ENCODE measurements around the gene NR4A3. TPM values are rescaled to one million over a fixed set of nuclear protein-coding genes. Genes with fewer than 3 reads are reported as not detected.
A peak's percentile ranks its signal among the peaks of the same experiment; 100 is the strongest.

Gene NR4A3
- total RNA-seq, 1 donor from 2014 or later, result 0.13 TPM

DNA sequence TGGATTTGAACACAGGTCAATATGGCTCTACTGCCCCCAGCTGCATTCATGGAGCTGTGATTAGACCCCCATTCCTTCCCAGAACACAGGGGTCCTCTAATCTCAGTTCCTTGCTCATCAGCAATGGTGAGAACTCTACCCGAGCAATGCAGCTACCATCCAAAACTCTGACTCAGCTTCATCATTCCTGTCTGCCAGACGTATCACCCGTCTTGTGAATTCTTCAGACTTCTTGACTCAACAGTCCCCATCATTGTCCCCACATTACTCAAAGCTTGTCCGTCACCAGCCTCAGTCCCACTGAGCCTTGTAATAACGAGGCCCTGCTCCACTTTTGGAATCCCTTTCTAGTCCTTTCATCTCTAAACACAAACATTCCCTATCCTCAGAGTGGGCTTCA lies 48.4 kb downstream of the NR4A3 start:
- ATAC-seq (no peak), DNase-seq (ENCODE audit: low spot score) (no peak)

DNA sequence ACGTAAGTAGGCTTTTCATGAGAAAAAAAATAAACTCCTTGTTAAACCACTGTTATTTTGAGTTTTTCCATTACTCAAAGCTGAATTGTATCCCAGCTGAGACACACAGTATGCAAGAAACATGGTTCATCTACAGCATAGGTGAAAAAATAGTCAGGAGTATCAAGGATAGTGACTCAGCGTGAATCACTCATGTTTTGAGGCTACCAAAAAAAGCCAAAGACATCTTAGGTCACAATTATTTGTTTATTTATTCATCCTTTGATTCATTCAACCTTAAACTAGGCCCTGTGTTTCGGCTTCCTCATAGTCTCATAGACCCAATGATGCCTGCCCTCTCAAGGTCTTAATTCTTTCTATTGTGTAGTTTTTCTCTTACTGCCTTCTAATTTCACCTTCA lies 51.8 kb downstream of the NR4A3 start:
- ATAC-seq, result no peak
- no peak for DNase-seq (ENCODE audit: low spot score)

DNA sequence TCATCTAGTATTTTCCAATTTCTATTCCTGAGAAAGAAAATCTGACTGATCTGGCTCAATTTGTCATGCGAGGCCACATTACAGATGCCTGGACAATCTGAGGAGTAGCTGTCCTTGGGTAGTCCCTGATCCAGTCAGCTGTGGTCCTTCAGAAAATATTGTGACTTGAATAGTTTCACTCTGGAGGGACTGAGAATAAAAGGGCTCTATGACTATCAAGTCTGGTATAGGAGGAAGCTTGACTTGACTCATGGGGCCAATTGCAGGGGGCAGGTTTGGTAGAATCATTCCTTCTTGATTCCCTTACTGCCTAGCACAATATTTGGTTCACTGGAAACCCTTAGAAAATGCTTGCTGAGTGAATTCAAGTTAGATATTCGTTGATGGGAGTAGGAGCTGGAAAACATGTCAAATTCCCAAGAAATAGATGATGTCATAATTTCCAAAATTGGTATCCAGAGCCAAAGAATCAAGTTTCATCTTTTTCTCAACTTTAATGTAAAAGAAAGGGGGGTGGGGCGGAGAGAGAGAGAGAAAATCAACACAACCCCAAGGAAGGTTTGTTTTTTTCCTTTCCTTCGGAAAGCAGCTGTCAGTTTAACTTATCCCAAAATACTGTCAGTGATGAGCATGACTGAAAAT lies 52.4 kb downstream of the NR4A3 start:
- no peak for DNase-seq (ENCODE audit: low spot score)
- no peak for ATAC-seq

- no peak for ATAC-seq
Observed at GRCh38 chr9:99876190-99876589, 54.5 kb downstream of the NR4A3 start.

DNA sequence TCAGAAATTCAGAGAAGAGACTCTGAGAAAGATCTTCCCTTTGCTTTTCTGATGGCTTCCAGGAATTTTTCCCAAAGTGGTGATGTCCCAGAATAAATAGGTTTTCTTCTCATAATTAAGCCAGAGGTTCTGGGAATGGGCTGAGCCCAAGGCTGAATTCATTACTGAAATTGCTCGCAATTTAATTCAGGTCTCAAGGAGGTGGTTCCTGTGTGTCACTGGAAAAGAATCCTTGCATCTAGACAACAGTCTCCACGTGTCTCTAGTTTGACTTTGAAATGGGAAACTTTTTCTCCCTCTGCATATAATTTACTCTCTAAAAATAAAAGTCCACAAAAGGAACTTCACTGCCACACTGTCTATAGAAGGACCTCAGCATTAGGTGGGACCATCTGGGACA lies 57.0 kb downstream of the NR4A3 start:
- DNase-seq (ENCODE audit: low spot score) (no peak), ATAC-seq (no peak)

More at GRCh38 chr9:99876190-99876589, 54.5 kb downstream of the NR4A3 start:
- no peak for DNase-seq (ENCODE audit: low spot score)

DNA sequence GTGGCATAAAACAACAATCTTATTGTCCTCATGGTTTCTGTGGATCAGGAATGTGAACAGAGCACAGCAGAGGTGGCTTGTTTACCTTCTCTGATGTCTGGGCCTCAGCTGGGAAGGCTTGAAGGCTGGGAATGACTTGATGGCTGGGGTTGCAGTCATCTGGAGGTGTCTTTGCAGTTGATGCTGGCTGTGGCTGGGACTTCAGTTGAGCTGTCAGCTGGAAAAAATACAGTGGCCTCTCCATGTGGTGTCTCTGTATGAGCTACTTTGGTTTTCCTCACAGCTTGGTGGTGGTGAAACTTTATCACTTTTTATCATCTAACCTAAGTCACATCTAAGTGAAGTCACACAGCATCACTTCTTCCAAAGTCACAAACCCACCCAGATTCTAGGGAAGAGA lies 60.1 kb downstream of the NR4A3 start:
- no peak for ATAC-seq

GRCh38 chr9:99885747-99886146 lies 64.1 kb downstream of the NR4A3 start:
- ATAC-seq (no peak), DNase-seq (ENCODE audit: low spot score) (no peak)

More for the DNA sequence above, 60.1 kb downstream of the NR4A3 start:
- DNase-seq (ENCODE audit: low spot score), result no peak

GRCh38 chr9:99889120-99889519 lies 67.4 kb downstream of the NR4A3 start:
- no peak for DNase-seq (ENCODE audit: low spot score)
- no peak for ATAC-seq

GRCh38 chr9:99894826-99895225 lies 73.1 kb downstream of the NR4A3 start:
- ATAC-seq, result no peak
- DNase-seq (ENCODE audit: low spot score), result no peak

DNA sequence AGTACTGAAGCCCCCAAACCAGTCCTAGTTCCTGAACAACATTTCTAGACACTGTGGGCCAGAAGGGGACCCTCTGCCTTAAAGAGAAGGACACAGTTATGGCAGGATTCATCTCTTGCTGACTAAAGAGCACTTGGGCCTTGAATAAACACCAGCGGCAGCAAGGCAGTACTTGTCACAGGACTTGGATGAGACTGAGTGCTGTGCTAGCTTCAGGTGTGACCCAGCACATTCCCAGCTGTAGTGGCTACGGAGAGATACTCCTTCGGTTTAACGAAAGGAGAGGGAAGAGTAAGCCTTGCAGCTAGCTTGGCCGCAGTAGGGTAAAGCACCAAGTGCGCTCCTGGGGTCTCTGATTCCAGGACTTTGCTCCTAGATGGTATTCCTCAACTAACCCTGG lies 73.8 kb downstream of the NR4A3 start:
- ATAC-seq (no peak), DNase-seq (ENCODE audit: low spot score) (no peak)

GRCh38 chr9:99896119-99896518 lies 74.4 kb downstream of the NR4A3 start:
- no peak for DNase-seq (ENCODE audit: low spot score)

GRCh38 chr9:99903393-99903792 lies 81.7 kb downstream of the NR4A3 start:
- no peak for DNase-seq (ENCODE audit: low spot score)
- ATAC-seq, result no peak

More at GRCh38 chr9:99896119-99896518, 74.4 kb downstream of the NR4A3 start:
- no peak for ATAC-seq

GRCh38 chr9:99905833-99906402 lies 84.2 kb downstream of the NR4A3 start:
- DNase-seq (ENCODE audit: low spot score) (no peak), ATAC-seq (peak; percentile 7)

DNA sequence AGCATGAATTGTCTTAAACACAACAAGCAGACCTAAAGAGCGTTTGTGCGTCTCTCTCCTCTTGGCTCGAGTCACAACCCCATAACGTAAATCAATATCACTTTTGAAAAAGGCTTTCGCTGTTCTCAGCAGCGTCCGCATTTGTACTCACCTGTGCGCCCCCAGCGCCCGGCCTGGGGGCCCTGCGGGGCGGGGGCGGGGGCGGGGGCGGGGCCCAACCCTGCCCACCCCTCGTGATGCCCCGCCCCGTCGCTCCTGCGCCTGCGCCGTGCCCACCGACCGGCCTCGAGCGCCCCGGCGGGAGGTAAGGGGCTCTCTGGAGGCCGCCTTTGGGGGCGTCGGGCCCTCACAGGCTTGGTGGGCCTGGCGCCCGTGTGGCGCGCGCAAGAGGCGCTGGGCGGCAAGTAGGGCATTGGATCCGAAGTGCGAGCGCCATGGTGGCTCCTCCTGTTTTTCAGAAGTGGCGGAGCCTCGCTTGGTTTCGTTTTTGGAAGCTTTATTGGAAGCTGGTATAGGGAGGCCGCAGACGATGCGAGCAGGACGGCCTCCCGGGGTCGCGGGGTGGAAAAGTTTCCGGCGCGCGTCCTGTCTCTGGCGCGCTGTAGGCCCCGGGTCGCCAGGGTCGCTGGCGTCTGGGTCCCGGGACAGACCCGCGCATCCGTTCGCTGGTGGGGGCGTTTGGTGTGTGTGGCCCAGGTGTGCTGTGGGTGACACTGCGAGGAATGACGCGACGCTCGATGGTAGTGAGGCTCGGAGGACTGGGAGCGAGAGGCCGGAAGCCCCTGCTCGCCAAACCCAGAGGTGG lies 84.9 kb downstream of the NR4A3 start, which contains the start of gene STX17:
Gene STX17 (plus strand): TSS at position 252 of the 805 bp plus-strand sequence. CDS start 8,586 bp downstream, outside the sequence.
- ATAC-seq (peak; percentile 96), DNase-seq (ENCODE audit: low spot score) (peak; percentile 88)

- ATAC-seq (no peak), DNase-seq (ENCODE audit: low spot score) (no peak)
Observed at GRCh38 chr9:99907208-99907532, 85.5 kb downstream of the NR4A3 start.

DNA sequence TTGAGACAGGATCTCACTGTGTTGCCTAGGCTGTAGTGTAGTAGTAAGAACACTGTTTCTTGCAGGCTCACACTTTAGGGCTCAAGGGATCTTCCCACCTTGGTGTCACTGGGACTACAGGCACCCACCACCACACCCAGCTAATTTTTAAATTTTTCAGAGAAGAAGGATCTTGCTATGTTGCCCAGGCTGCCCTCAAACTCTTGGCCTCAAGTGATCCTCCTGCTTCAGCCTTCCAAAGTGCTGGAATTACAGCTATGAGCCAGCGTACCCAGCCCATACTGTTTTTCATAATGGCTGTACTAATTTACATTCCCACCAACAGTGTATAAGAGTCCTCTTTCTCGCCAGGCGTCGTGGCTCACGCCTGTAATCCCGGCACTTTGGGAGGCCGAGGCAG lies 89.9 kb downstream of the NR4A3 start:
- no peak for ATAC-seq
- DNase-seq (ENCODE audit: low spot score), result no peak

Other genes starting within 250 kb of the NR4A3 start
- gene STX17, start 84.8 kb downstream of the NR4A3 start, total RNA-seq, result 25.8 TPM